GM21619 (cell line): ENCODE results near the gene ACRBP.

Source experiments
- ATAC-seq: cut with Tn5 transposase; IDR thresholded peaks from one replicate; pipeline ENCODE4 v1.9.1; 2021; ENCODE audit not compliant: unreplicated experiment

Gene ACRBP

GRCh38 chr12:6647083-6647604, at the start of gene ACRBP:
ACRBP (minus strand) TSS chr12:6647432; CDS start chr12:6647366, 66 bp downstream.
- ATAC-seq, result no peak

- no peak for ATAC-seq
These were observed 48.2 kb upstream of the ACRBP start for GRCh38 chr12:6695313-6696045.

- ATAC-seq, result no peak
These were observed 47.5 kb upstream of the ACRBP start for GRCh38 chr12:6694701-6695100.

- no peak for ATAC-seq
These were observed 46.7 kb upstream of the ACRBP start for GRCh38 chr12:6693832-6694355.

- ATAC-seq, result no peak
These were observed 45.7 kb upstream of the ACRBP start for GRCh38 chr12:6692888-6693287.

GRCh38 chr12:6691473-6691872, 44.2 kb upstream of the ACRBP start:
- no peak for ATAC-seq

- peak; percentile 73 for ATAC-seq
These were observed 42.0 kb upstream of the ACRBP start, which contains the start of gene ZNF384 for GRCh38 chr12:6688999-6689882. ZNF384 (minus strand) TSS chr12:6689375; CDS start chr12:6679520, 9,855 bp downstream.

- peak; percentile 2 for ATAC-seq
These were observed 41.3 kb upstream of the ACRBP start for GRCh38 chr12:6688543-6688998.

- ATAC-seq, result no peak
These were observed 38.6 kb upstream of the ACRBP start for GRCh38 chr12:6685814-6686213.

GRCh38 chr12:6684609-6685008, 37.4 kb upstream of the ACRBP start:
- ATAC-seq, result no peak

GRCh38 chr12:6676962-6677361, 29.7 kb upstream of the ACRBP start:
- ATAC-seq, result no peak

- ATAC-seq, result no peak
These were observed 24.9 kb upstream of the ACRBP start for GRCh38 chr12:6672143-6672542.

- ATAC-seq, result no peak
These were observed 20.5 kb upstream of the ACRBP start for GRCh38 chr12:6667559-6668210.

- ATAC-seq, result no peak
These were observed 19.0 kb upstream of the ACRBP start for GRCh38 chr12:6666211-6666610.

GRCh38 chr12:6664902-6665301, 17.7 kb upstream of the ACRBP start:
- no peak for ATAC-seq

- peak; percentile 99 for ATAC-seq
These were observed 15.9 kb upstream of the ACRBP start, which contains the start of gene ING4 for GRCh38 chr12:6662906-6663742. ING4 (minus strand) TSS chr12:6663119; CDS start chr12:6663101, 18 bp downstream.

- peak; percentile 14 for ATAC-seq
These were observed 15.3 kb upstream of the ACRBP start for GRCh38 chr12:6662602-6662905.

- ATAC-seq, result no peak
These were observed 6.8 kb upstream of the ACRBP start for GRCh38 chr12:6653987-6654386.

- no peak for ATAC-seq
These were observed 6.1 kb upstream of the ACRBP start for GRCh38 chr12:6653342-6653741.

- no peak for ATAC-seq
These were observed 5.2 kb upstream of the ACRBP start for GRCh38 chr12:6652391-6652790.
